GM03348 (cell line): ENCODE measurements around the gene CADM1.
"Not testable (repeated sequence)": the region's sequence is repeated elsewhere in the genome, so short reads cannot be mapped to it uniquely, and the experiment has no call there.

Experiments
- DNase-seq: peaks from one replicate; pipeline ENCODE4 v3.0.0; 2012; ENCODE audit warnings: low spot score

The CADM1 gene

GRCh38 chr11:115476463-115477286 lies 27.5 kb downstream of the CADM1 start:
- DNase-seq: no peak

- DNase-seq: no peak
Measured at GRCh38 chr11:115475564-115475963, 28.7 kb downstream of the CADM1 start.

DNA sequence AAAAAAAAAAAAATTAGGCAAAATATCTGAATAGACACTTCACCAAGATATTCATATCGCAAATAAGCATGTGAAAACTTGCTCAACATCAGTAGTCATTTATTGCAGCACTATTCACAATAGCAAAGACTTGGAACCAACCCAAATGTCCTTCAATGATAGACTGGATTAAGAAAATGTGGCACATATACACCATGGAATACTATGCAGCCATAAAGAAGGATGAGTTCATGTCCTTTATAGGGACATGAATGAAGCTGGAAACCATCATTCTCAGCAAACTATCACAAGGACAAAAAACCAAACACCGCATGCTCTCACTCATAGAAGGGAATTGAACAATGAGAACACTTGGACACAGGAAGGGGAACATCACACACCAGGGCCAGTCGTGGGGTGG lies 29.9 kb downstream of the CADM1 start:
- not testable (repeated sequence) for DNase-seq

DNA sequence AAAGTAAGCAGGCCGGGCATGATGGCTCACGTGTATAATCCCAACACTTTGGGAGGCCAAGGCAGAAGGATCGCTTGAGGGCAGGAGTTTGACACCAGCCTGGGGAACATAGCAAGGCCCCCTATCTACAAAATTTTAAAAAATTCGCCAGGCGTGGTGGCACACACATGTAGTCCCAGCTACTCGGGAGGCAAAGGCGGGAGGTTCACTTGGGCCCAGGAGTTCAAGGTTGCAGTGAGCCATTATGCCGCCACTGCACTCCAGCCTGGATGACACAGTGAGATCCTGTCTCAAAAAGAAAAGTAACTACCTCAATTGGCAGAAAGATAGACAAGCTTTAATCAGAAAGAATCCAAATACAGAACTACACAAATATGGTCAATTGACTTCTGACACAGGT lies 31.0 kb downstream of the CADM1 start:
- DNase-seq: no peak

DNA sequence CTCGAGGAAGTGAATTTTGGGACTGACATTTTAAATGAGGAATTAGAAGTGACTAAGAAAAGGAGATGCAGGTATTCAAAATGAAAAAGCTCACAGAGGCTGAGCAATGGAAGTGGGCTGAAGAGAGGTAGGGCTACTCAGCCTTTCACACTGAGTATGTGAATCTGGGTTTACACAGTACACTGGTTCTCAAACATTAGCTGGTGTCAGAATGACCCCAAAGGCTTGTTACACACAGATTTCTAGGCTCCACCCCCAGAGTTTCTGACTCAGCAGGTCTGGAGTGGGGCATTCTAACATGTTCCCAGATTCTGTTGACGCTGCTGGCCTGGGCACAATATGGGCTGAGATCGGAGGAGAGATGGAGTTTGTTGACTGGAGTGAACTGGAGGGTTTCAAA lies 32.8 kb downstream of the CADM1 start:
- DNase-seq: no peak

- DNase-seq: no peak
Measured at GRCh38 chr11:115470928-115471327, 33.3 kb downstream of the CADM1 start.

GRCh38 chr11:115469361-115469760 lies 34.9 kb downstream of the CADM1 start:
- no peak for DNase-seq

- DNase-seq: no peak
Measured at GRCh38 chr11:115466122-115466521, 38.1 kb downstream of the CADM1 start.

DNA sequence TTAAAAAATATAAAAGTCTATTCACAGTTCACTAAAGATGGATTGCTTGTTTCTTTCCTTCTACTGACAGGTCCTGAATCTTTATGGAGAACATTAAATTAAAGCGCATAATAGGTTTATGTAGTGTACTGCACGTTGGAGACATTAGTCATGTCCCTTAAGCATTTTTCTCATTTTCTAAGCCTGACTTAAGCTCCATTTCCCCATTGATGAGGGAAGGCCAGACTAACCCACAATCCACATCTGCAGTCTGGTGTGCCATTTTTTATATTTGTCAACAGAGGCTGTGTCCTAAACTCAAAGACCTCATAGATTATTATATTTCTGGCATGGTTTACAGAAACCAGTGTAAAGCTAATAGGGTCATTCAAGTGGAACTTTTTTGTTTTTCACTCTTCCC lies 39.9 kb downstream of the CADM1 start:
- DNase-seq: no peak

DNA sequence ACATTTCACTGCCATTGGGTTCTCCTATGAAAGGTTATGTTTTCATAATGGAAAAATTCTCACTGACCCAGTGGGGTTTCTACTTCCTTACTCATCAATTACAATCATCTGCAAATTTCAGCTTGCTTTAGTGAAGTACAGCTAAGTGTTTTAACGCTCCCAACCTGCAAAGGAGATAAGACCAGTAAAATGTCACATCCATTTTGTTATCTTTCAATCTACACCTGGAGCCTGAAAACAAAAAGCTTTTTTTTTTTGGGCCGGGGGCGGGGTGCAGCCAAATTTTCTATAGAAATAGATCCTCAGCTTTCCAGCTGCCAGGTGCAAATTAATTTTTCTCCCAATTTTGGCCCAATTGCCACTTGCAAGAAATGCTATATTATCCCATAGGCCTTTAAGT lies 40.6 kb downstream of the CADM1 start:
- no peak for DNase-seq

- no peak for DNase-seq
Measured at GRCh38 chr11:115462757-115463156, 41.5 kb downstream of the CADM1 start.

DNA sequence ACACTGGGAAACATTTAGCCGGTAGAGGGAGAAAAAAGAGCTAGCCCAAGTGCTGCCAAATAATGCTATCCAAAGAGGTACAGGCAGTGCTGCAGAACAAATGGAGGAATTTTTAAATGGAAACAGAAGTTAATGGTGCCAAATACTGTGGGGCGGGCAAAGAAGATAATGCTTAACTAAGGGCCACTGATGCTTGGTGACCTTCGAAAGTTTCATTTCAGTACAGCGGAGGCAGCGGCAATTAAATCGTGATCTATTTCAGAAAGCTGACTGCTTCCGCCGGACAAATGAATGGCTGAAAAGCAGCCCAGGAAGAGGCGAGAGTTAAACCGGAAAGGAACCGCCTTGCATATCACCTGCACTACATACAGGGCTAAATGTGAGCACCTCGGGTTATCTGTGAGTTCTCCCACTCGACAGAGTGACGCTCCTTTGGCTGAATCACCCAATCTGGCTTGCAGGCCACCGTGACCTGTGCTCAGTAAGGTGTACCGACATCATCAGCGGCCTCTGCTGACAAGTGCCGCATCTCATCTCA lies 42.1 kb downstream of the CADM1 start:
- DNase-seq: no peak

- no peak for DNase-seq
Measured at GRCh38 chr11:115460512-115460911, 43.7 kb downstream of the CADM1 start.

GRCh38 chr11:115459563-115459962 lies 44.7 kb downstream of the CADM1 start:
- DNase-seq: no peak

DNA sequence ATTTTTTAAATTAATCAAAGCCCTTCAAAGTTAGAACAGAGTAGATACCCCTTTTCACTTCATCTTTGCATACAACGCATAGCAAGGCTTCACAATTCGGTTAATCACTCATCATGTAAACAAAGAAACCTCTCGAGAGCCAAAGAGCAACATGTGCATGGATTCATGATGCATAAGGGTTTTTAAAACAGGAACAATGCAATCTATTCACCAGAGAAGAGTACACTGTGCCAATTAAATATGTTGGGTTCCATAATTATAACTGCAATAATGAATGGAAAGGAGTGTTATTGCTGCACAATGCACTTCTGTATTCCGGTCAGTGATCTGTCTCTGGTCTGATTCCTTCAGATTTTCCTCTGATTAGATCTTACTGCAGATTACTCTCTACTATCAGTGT lies 45.3 kb downstream of the CADM1 start:
- no peak for DNase-seq

DNA sequence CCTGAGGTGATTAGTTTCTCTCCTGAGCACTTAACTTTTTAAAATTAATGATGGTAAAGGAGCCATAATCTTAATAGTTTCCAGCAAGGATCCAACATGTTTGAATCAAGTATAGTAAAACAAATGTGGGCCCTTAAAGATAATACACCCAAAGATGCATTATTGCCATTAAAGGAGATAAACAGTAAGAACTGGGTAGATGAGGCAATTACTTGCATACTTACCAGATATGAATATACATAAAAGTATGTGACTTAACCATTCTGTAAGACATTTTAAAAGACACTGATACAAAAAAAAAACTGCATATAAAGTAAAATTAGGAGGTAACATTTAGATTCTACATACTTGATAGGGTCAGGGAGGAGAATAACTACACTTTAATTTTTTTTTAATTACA lies 48.2 kb downstream of the CADM1 start:
- no peak for DNase-seq

GRCh38 chr11:115455613-115456012 lies 48.6 kb downstream of the CADM1 start:
- no peak for DNase-seq

DNA sequence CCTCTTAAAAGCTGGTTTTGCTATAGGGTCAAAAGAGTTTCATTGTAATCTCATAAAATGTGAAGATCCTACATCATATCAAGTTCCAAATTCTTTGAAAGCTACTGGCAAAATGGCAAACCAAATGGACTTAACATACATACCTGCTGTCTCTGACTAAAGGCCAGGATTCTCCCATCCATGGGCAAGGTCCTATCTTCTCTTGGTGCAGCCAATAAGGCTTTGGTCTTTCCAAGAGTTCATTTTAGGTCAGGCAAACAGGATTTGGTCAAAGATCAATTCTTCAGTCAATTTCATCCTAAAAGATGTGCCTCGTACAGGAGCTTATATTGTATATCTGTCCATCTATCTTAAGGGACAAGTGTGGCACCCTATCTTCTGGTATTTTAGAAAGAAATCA lies 49.7 kb downstream of the CADM1 start:
- DNase-seq: no peak

DNA sequence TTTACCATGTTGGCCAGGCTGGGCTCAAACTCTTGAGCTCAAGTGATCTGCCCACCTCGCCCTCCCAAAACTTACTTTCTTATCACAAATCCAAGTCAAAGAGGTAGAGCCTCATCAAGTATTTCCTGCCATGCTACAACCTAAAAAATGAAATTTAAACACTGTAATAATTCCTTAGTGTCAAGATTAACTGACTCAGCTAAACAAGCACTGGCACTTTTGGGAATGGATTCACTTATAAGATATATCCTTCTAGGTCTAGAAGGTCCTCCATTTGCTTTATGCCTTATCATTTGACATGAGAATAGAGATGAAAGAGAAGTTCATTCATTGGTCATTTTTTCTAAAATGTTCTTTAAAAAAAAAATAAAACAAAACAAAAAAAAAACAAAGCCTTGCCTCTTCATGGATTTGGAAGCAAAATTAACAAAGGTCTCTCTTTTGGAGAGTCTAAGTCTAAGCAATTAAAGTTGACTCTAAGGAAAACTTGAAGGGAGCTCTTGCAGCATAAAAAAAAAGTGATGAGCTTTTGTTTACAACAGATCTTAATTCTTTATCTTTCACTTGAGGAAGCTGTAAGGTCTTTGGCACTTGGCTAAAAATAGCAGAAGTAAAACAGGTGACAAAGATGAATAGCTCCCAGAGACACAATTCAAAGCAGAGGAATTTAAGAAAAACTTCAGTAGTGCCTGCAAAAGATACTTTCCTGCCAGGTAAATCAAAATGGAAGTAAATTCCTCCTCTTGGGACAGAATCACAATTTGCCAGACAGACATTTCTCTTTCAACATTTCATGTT lies 50.3 kb downstream of the CADM1 start:
- DNase-seq: no peak

DNA sequence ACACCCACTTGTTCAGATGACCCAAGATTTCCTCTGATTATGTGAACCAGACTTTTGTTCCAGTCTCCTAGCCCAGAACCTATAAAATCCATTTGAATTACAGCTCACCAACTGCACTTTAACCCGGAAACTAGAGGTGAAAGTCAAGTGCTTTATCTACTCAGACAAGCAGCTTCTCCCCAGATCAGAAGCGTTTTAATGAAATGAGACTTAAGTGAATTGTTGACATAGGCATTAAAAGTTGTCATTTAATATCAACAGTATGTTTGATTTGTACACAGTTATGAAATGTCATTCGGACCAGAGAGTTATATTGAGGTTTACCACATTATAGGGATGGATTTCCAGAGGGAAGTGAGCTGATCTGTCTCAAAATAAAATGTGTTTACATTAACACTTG lies 52.0 kb downstream of the CADM1 start:
- DNase-seq: no peak

DNA sequence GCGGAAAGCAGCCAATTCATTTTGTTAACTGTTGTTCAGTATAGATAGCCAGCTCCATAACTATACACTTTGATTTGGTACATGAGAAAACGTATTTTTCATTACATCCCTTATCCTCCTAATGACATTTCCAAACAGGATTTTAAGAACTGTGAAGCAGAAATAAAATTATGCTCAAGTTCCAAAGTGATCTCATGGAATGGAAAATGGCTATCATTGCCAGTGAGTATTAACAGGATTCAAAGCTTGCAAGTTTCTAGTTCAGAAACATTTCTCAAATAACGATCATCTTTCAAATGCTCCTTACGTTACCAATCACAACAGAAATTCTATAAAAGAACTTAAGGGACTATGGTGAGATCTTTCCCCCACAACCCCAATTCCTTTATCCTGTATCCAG lies 53.7 kb downstream of the CADM1 start:
- DNase-seq: no peak

- no peak for DNase-seq
Measured at GRCh38 chr11:115447273-115447864, 56.8 kb downstream of the CADM1 start.

DNA sequence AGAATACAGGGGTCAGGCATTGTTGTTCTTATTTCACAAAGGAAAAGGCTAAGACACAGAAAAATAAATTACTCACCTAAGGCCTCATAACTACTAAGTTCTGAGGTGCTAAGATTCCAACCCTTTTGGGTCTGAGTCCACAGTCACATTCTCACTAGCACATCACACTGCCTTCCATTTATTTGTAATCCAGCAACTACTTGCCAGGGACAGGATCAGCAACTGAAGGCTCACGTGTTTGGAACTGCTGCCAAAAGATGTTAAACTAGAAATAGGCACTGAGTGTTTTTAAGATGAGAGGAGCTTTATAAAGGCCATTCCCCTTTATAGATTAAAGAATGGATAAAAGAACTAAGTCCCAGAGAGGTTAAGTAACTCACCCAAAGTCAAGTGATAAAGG lies 58.0 kb downstream of the CADM1 start:
- no peak for DNase-seq
